Caco-2 (cell line): ENCODE data around the gene FAM107B. TPM values are rescaled to one million over a fixed set of nuclear protein-coding genes. Genes with fewer than 3 reads are reported as not detected.

Experiments
- BruUV-seq: library from RNA; stranded (reverse); fragments of 400-500 nt; replicated peaks from 2 replicates; lab custom pipeline; 2021; lab: Mats Ljungman, UMichigan
- CTCF ChIA-PET: fragments of 300-600 bp; sonication (Branson Sonifier 250); formaldehyde crosslinking; loops from one replicate; lab custom pipeline; 2022; ENCODE audit warnings: antibody characterized with exemption; lab: Charles Lee
- POLR2A ChIA-PET: fragments of 300-600 bp; sonication (Branson Sonifier 250); formaldehyde crosslinking; loops from one replicate; lab custom pipeline; 2022; ENCODE audit warnings: antibody characterized with exemption; lab: Charles Lee
- DNase-seq, 2 experiments: peaks; one replicate each; pipeline versions ENCODE4 v3.0.0 to v3.0.0-alpha.2; 2020 to 2022
- H3K27me3 ChIP-seq: replicated peaks from 2 replicates; pipeline ENCODE4 v1.6.0; 2011; ENCODE audit warnings: low read length; ENCODE audit not compliant: control insufficient read depth, insufficient read depth
- H3K36me3 ChIP-seq: 2 replicates; pipeline ENCODE4 v1.5.1; 2011; ENCODE audit warnings: low read length; ENCODE audit not compliant: control insufficient read depth, insufficient read depth
- H3K4me1 ChIP-seq: fragments of 250-450 bp; sonication (Bioruptor Pico); 2 replicates; pipeline ENCODE4 v1.5.1; 2020; ENCODE audit warnings: mild to moderate bottlenecking
- H3K4me3 ChIP-seq: 2 replicates; pipeline ENCODE4 v1.5.1; 2011; ENCODE audit warnings: low read depth, mild to moderate bottlenecking, control low read depth, low read length
- H3K9me3 ChIP-seq: fragments of 250-450 bp; sonication (Bioruptor Pico); 2 replicates; pipeline ENCODE4 v1.5.1; 2020; ENCODE audit warnings: mild to moderate bottlenecking, moderate library complexity
- H3K27ac Mint-ChIP-seq: one replicate; pipeline ENCODE4 v1.8.0; 2022; ENCODE audit warnings: mixed read lengths; ENCODE audit not compliant: unreplicated experiment
- H3K27me3 Mint-ChIP-seq: one replicate; pipeline ENCODE4 v1.8.0; 2022; ENCODE audit warnings: mixed read lengths; ENCODE audit not compliant: insufficient read depth, unreplicated experiment
- H3K36me3 Mint-ChIP-seq: one replicate; pipeline ENCODE4 v1.8.0; 2022; ENCODE audit warnings: mild to moderate bottlenecking, mixed read lengths; ENCODE audit not compliant: insufficient read depth, unreplicated experiment
- H3K4me1 Mint-ChIP-seq: one replicate; pipeline ENCODE4 v1.8.0; 2022; ENCODE audit warnings: low read depth, mixed read lengths; ENCODE audit not compliant: unreplicated experiment
- H3K4me3 Mint-ChIP-seq: one replicate; pipeline ENCODE4 v1.8.0; 2022; ENCODE audit warnings: mild to moderate bottlenecking, moderate library complexity, mixed read lengths; ENCODE audit not compliant: unreplicated experiment
- H3K9me3 Mint-ChIP-seq: one replicate; pipeline ENCODE4 v1.8.0; 2022; ENCODE audit warnings: mixed read lengths; ENCODE audit not compliant: unreplicated experiment
- intact Hi-C: fragments of 100-400 bp; cut with micrococcal nuclease; formaldehyde crosslinking; loops from one replicate; pipeline ENCODE4 v1.10.0; 2022; ENCODE audit not compliant: unreplicated experiment
- total RNA-seq: library from RNA; stranded (reverse); gene quantifications from 2 replicates; pipeline ENCODE4 v1.2.3, GENCODE V29; 2022
- TF ChIP-seq, protein P1 (sequence below), 2 experiments: fragments of 200-600 bp in 1 of 2; IDR thresholded peaks; 1 replicate in 1 of 2; 2 replicates in 1 of 2; pipeline versions ENCODE4 v1.5.1 to v1.8.0; 2011 to 2022; ENCODE audit warnings: antibody characterized with exemption in 1 of 2, control low read depth in 1 of 2, inconsistent platforms in 1 of 2, low read depth in 1 of 2, low read length in 1 of 2, mild to moderate bottlenecking in 1 of 2, moderate library complexity in 1 of 2; ENCODE audit not compliant: insufficient read depth in 1 of 2, severe bottlenecking in 1 of 2, unreplicated experiment in 1 of 2

FAM107B gene
- total RNA-seq, 1 experiment from 2014 or later, result 206 TPM

DNA sequence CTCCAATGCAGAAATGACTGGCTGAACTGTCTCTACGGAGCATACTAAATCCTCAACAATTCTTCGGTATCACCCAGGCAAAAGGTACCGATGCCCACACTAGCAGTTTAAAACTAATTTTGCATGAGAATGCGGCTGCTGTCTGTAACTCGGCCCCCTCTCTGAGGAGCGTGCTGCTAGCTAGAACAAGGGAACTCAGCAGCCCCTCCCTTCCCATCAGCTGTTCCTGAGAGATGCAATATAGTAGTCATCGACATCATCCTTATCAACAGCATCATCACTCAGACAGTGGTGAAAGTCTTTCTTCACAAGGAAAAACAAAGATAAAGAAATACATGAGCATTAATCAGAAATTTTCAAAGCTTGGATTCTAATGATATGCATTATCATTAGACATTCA is 254.9 kb downstream of the FAM107B start:
- no peak overlapping the region for H3K27ac Mint-ChIP-seq

DNA sequence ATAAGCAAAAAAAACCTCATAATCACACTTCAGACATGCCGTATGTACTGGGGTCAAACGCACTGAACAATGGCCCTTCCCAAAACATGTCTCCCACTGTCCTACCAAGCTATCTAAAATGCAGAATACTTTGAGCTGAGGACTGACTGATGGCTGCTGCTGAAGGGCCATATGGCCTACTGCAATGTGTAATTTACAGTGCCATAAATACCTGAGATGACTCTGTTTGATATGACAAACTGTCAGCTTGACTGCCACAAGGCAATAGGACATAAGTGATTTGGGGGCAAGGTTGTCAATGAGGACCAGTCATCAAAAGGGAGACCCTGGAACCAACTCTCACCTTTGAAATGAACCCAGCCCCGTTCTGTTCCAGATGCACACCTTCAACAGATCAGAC is 256.5 kb downstream of the FAM107B start:
- TF ChIP-seq, protein P1, sequence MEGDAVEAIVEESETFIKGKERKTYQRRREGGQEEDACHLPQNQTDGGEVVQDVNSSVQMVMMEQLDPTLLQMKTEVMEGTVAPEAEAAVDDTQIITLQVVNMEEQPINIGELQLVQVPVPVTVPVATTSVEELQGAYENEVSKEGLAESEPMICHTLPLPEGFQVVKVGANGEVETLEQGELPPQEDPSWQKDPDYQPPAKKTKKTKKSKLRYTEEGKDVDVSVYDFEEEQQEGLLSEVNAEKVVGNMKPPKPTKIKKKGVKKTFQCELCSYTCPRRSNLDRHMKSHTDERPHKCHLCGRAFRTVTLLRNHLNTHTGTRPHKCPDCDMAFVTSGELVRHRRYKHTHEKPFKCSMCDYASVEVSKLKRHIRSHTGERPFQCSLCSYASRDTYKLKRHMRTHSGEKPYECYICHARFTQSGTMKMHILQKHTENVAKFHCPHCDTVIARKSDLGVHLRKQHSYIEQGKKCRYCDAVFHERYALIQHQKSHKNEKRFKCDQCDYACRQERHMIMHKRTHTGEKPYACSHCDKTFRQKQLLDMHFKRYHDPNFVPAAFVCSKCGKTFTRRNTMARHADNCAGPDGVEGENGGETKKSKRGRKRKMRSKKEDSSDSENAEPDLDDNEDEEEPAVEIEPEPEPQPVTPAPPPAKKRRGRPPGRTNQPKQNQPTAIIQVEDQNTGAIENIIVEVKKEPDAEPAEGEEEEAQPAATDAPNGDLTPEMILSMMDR (IDR thresholded peaks at IDR 0.05; ENCODE audit: insufficient read depth in 1 of 2, low read depth in 1 of 2, low read length in 1 of 2, severe bottlenecking in 1 of 2, unreplicated experiment in 1 of 2), result no peak
- peaks cover 17% of the 10 kb centered on the region for H3K4me1 ChIP-seq
- 0 out of 2 replicates have a peak, but pooled peaks cover 4% of the 10 kb centered on the region for H3K9me3 ChIP-seq
- Mint-ChIP-seq H3K27ac (peak overlapping the region; percentile 41), H3K27me3 (no peaks in the 10 kb centered on the region), H3K9me3 (no peaks in the 10 kb centered on the region), H3K4me1 (peaks cover 27% of the 10 kb centered on the region), H3K36me3 (peaks cover 78% of the 10 kb centered on the region), H3K4me3 (no peak overlapping the region)
- POLR2A ChIA-PET, result interaction anchor here (0.6 kb wide), 1 partner anchor 360 kb away, joined by 3 read pairs; the partner anchor contains the start of gene SUV39H2
- CTCF ChIA-PET, result interaction anchor here (0.5 to 0.9 kb wide), 3 partner anchors 30 to 554 kb away, joined by 3 to 5 read pairs (median 4); no protein-coding TSS in a partner anchor
- peaks cover 6% of the 10 kb centered on the region for H3K36me3 ChIP-seq
- no peak overlapping the region for H3K4me3 ChIP-seq
- peak; percentile 51 to 56 for DNase-seq
- intact Hi-C loops, result loop anchor here (1.0 kb wide), 1 partner anchor 8 kb away; no protein-coding TSS in a partner anchor
- no TSS peak for BruUV-seq
- H3K27me3 ChIP-seq, result no peaks in the 10 kb centered on the region

More for the DNA sequence above, 254.9 kb downstream of the FAM107B start:
- Histone ChIP-seq H3K27me3 (no peaks in the 10 kb centered on the region), H3K36me3 (peaks cover 6% of the 10 kb centered on the region), H3K4me1 (peaks cover 22% of the 10 kb centered on the region), H3K4me3 (no peak overlapping the region), H3K9me3 (0 out of 2 replicates have a peak, but pooled peaks cover 4% of the 10 kb centered on the region)
- POLR2A ChIA-PET, result no interaction called here
- Mint-ChIP-seq H3K4me3 (no peak overlapping the region), H3K9me3 (no peaks in the 10 kb centered on the region), H3K36me3 (peaks cover 87% of the 10 kb centered on the region), H3K4me1 (peaks cover 27% of the 10 kb centered on the region), H3K27me3 (no peaks in the 10 kb centered on the region)
- intact Hi-C loops, result no loop called here
- CTCF ChIA-PET, result interaction anchor here (0.5 kb wide), 1 partner anchor 24 kb away, joined by 3 read pairs; no protein-coding TSS in a partner anchor
- DNase-seq, result no peak
- no TSS peak for BruUV-seq
- TF ChIP-seq, protein P1 (IDR thresholded peaks at IDR 0.05; ENCODE audit: insufficient read depth in 1 of 2, low read depth in 1 of 2, low read length in 1 of 2, severe bottlenecking in 1 of 2, unreplicated experiment in 1 of 2), result no peak

DNA sequence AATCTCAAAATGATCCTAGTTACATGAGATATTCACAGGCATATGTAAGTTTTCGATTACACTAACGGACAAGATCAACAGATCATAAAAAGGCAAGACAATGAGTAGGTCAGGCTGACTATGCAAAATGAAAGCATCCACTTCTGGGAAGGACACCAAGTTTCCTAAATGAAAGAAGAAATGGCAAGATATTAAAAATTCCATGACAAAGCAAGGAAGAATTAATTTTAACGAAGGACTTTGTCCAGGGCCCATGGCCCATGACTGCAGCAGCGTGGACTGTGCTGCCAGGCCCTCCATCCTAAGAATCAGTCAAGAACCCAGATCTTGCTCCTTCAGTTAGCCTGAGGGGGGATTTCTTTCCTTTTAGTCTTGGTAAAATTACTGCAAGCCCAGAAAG is 261.6 kb downstream of the FAM107B start:
- no peaks in the 10 kb centered on the region for H3K27me3 ChIP-seq
- Mint-ChIP-seq H3K27ac (no peak overlapping the region), H3K4me3 (no peak overlapping the region), H3K9me3 (no peaks in the 10 kb centered on the region), H3K4me1 (peaks cover 9% of the 10 kb centered on the region), H3K36me3 (peaks cover 79% of the 10 kb centered on the region), H3K27me3 (no peaks in the 10 kb centered on the region)
- H3K9me3 ChIP-seq, result peaks cover 15% of the 10 kb centered on the region
- no peak overlapping the region for H3K4me3 ChIP-seq
- TF ChIP-seq, protein P1 (IDR thresholded peaks at IDR 0.05; ENCODE audit: insufficient read depth in 1 of 2, low read depth in 1 of 2, low read length in 1 of 2, severe bottlenecking in 1 of 2, unreplicated experiment in 1 of 2), result no peak
- no peak for DNase-seq
- ChIA-PET CTCF (no interaction called here), POLR2A (no interaction called here)
- H3K4me1 ChIP-seq, result peaks cover 15% of the 10 kb centered on the region
- BruUV-seq, result no TSS peak
- peaks cover 8% of the 10 kb centered on the region; the same call in 1 of the 2 replicates for H3K36me3 ChIP-seq
- intact Hi-C loops, result no loop called here
